ENCODE measurements around the gene RECQL5. TPM values are rescaled to one million over a fixed set of nuclear protein-coding genes. Genes with fewer than 3 reads are reported as not detected.

Gene RECQL5
- total RNA-seq, 4 donors from 2014 or later, result 25.1 to 82.8 (median 34.0) TPM

- TF ChIP-seq POLR2A (IDR thresholded peaks at IDR 0.05), result no peak
- TF ChIP-seq CTCF (IDR thresholded peaks at IDR 0.05), result no peak
- intact Hi-C loops (cut with DNase I), result no loop called here
- 40 to 82% methylated on average over 1 to 3 of the region's 16 CpGs for WGBS, 2 donors
- H3K4me3 ChIP-seq, result no peak overlapping the region
- no peaks in the 10 kb centered on the region for H3K9me3 ChIP-seq
- no peak for DNase-seq
- H3K27me3 ChIP-seq, result no peaks in the 10 kb centered on the region
- H3K4me1 ChIP-seq, result peaks cover 0 to 9% (median 0%) of the 10 kb centered on the region in 3 donors
- no peak overlapping the region for H3K27ac ChIP-seq
- peaks cover 0 to 98% (median 0%) of the 10 kb centered on the region in 3 donors for H3K36me3 ChIP-seq
Observed at GRCh38 chr17:75617218-75617617, 49.7 kb downstream of the RECQL5 start.

- intact Hi-C loops (cut with DNase I), result no loop called here
- H3K27me3 ChIP-seq, result no peaks in the 10 kb centered on the region
- H3K4me3 ChIP-seq, result no peak overlapping the region
- 40 to 79% methylated on average over 1 to 9 of the region's 24 CpGs for WGBS, 2 donors
- TF ChIP-seq POLR2A (IDR thresholded peaks at IDR 0.05) (no peak), CTCF (IDR thresholded peaks at IDR 0.05) (no peak)
- H3K4me1 ChIP-seq, result peaks cover 0 to 15% (median 5%) of the 10 kb centered on the region in 3 donors
- H3K36me3 ChIP-seq, result peaks cover 0 to 100% (median 0%) of the 10 kb centered on the region in 3 donors
- no peak for DNase-seq
- H3K27ac ChIP-seq, result no peak overlapping the region
- H3K9me3 ChIP-seq, result no peaks in the 10 kb centered on the region
Observed at GRCh38 chr17:75616521-75617122, 50.3 kb downstream of the RECQL5 start.

GRCh38 chr17:75615301-75615700 lies 51.7 kb downstream of the RECQL5 start:
- Histone ChIP-seq H3K4me1 (peaks cover 0 to 28% (median 8%) of the 10 kb centered on the region in 3 donors), H3K4me3 (no peak overlapping the region), H3K27me3 (no peaks in the 10 kb centered on the region), H3K36me3 (peaks cover 0 to 88% (median 0%) of the 10 kb centered on the region in 3 donors), H3K9me3 (no peaks in the 10 kb centered on the region), H3K27ac (no peak overlapping the region)
- no peak for DNase-seq
- 81% methylated on average over 5 of the region's 11 CpGs; no CpG with 5 or more reads in 1 of the 2 donors for WGBS, 2 donors
- no peak for TF ChIP-seq POLR2A (IDR thresholded peaks at IDR 0.05)
- no peak for TF ChIP-seq CTCF (IDR thresholded peaks at IDR 0.05)
- intact Hi-C loops (cut with DNase I), result no loop called here

GRCh38 chr17:75614556-75615270 lies 52.2 kb downstream of the RECQL5 start:
- Histone ChIP-seq H3K36me3 (peaks cover 0 to 82% (median 0%) of the 10 kb centered on the region in 3 donors), H3K4me3 (no peak overlapping the region), H3K9me3 (no peaks in the 10 kb centered on the region), H3K27me3 (no peaks in the 10 kb centered on the region), H3K27ac (no peak overlapping the region), H3K4me1 (peaks cover 0 to 31% (median 8%) of the 10 kb centered on the region in 3 donors)
- DNase-seq, result no peak
- WGBS, 2 donors, result 85% methylated on average over 5 of the region's 19 CpGs; no CpG with 5 or more reads in 1 of the 2 donors
- TF ChIP-seq CTCF (IDR thresholded peaks at IDR 0.05) (no peak), POLR2A (IDR thresholded peaks at IDR 0.05) (no peak)
- intact Hi-C loops (cut with DNase I), result no loop called here

GRCh38 chr17:75614006-75614405 lies 52.9 kb downstream of the RECQL5 start:
- TF ChIP-seq POLR2A (IDR thresholded peaks at IDR 0.05) (no peak), CTCF (IDR thresholded peaks at IDR 0.05) (peak in 1 of 6 experiments; percentile 18)
- Histone ChIP-seq H3K9me3 (no peaks in the 10 kb centered on the region), H3K4me3 (no peak overlapping the region), H3K36me3 (peaks cover 0 to 75% (median 0%) of the 10 kb centered on the region in 3 donors), H3K27ac (no peak overlapping the region), H3K4me1 (peaks cover 0 to 31% (median 8%) of the 10 kb centered on the region in 3 donors), H3K27me3 (no peaks in the 10 kb centered on the region)
- DNase-seq, result no peak
- whole genome bisulfite sequencing, 2 donors, result 85 to 86% methylated on average over 6 to 7 of the region's 12 CpGs
- intact Hi-C loops (cut with DNase I), result no loop called here
